ENCODE measurements around the gene NUDT19.
"Not testable (repeated sequence)": the region's sequence is repeated elsewhere in the genome, so short reads cannot be mapped to it uniquely, and the experiment has no call there.

Gene NUDT19

DNA sequence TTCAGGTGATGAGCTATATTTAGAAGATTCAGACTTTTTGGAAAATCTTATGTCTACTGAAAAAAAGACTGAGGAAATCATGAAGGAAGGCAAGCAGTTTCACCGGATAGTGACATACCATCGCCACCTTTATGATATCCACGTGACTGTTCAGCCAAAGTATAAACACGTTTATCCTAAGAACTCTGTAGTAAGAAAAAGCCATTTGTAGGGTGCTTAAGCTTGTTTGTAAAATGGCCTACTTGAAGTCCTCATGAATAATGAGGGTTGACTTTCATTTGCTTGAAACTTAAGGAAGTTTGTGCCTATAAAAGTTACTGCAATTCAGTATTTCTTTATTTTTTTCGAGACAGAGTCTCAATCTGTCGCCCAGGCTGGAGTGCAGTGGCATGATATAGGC is 20.1 kb downstream of the NUDT19 start:
- no peak for DNase-seq (ENCODE audit: low spot score)

DNA sequence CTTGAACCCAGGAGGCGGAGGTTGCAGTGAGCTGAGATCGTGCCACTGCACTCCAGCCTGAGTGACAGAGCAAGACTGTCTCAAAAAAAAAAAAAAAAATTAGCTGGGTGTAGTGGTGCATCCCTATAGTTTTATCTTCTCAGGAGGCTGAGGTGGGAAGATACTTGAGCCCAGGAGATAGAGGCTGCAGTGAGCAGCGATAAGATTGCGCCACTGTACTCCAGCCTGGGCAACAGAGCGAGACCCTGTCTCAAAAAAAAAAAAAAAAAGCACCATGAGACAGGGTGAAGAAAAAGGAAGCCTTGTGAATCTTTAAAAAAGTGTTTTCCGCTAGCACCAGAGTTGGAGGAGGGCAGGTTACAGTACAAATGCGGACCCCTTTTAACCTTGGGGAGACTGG is 24.6 kb downstream of the NUDT19 start:
- DNase-seq (ENCODE audit: low spot score): not testable (repeated sequence)

DNA sequence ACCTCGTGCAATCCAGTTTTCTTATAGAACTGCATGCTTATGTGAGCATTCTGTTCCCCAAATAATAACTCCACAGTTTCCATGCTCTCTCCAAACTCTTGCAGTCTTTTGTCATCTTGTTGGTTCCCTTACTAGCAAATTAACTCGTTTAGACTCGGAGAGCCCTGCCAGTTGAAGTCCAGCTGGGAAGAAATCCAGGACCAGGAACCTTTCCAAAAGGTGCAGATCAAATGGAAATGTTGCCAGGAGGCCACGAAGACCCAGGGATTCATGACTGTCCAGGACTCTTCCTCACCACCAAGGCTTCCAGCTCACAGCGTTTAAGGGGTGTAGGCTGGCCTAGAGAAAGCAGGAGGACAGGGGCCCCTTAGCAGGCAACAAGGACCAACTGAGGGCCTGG is 25.9 kb downstream of the NUDT19 start:
- no peak for DNase-seq (ENCODE audit: low spot score)

GRCh38 chr19:32718286-32718685 is 26.7 kb downstream of the NUDT19 start:
- no peak for DNase-seq (ENCODE audit: low spot score)

DNA sequence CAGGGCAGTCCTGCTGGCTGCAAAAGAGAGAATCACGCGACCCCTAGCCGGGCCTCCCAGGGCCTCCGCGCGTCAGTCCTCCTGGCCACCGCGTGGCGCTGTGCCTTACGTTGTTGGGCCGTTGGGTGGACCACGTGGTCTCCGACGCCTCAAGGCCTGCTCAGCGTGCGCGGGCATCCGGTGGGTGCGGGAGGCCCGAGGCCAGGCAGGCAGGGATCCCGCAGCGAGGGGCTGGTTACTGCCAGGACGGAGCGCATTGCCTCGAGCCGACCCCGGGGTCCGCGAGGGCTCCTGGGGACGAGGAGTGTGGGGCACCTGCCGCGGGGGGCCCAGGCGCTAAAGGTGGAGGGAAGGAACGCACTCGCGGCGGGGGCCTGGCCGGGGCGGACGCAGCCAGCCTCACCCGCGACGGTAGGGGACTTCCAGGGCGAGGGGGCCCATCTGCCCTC is 28.0 kb downstream of the NUDT19 start, which contains the start of gene TDRD12:
Gene TDRD12 (plus strand): TSS at position 157 of the 449 bp plus-strand sequence. CDS start 306 bp downstream, outside the sequence.
- no peak for DNase-seq (ENCODE audit: low spot score)

GRCh38 chr19:32720216-32720935 is 28.8 kb downstream of the NUDT19 start:
- no peak for DNase-seq (ENCODE audit: low spot score)

DNA sequence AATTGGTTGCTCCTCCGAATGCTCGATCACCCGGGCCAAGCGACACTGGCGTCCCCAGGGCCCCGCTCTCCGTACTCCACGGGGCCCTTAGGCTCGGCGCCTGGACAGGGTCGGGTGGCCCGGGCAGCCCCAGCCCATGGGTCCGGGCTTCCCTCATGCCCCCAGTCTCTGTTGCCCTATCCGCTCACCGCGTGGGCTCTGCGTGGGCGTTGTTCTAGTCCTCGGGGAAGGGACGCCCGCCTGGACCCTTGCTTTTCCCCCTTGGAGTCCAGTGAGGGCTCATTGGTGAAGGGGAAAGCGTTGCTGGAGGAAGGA is 29.3 kb downstream of the NUDT19 start:
- no peak for DNase-seq (ENCODE audit: low spot score)

GRCh38 chr19:32735936-32736335 is 44.3 kb downstream of the NUDT19 start:
- no peak for DNase-seq (ENCODE audit: low spot score)

- no peak for DNase-seq (ENCODE audit: low spot score)
Observed at GRCh38 chr19:32743021-32743420, 51.4 kb downstream of the NUDT19 start.

- DNase-seq (ENCODE audit: low spot score): no peak
Observed at GRCh38 chr19:32743447-32743846, 51.8 kb downstream of the NUDT19 start.

- DNase-seq (ENCODE audit: low spot score): no peak
Observed at GRCh38 chr19:32744555-32745325, 53.1 kb downstream of the NUDT19 start.

- not testable (repeated sequence) for DNase-seq (ENCODE audit: low spot score)
Observed at GRCh38 chr19:32745594-32746251, 54.1 kb downstream of the NUDT19 start.

GRCh38 chr19:32746631-32747196 is 55.1 kb downstream of the NUDT19 start:
- DNase-seq (ENCODE audit: low spot score): not testable (repeated sequence)

- DNase-seq (ENCODE audit: low spot score): no peak
Observed at GRCh38 chr19:32748497-32748896, 56.9 kb downstream of the NUDT19 start.

GRCh38 chr19:32748948-32749347 is 57.3 kb downstream of the NUDT19 start:
- DNase-seq (ENCODE audit: low spot score): no peak

GRCh38 chr19:32749361-32749760 is 57.7 kb downstream of the NUDT19 start:
- no peak for DNase-seq (ENCODE audit: low spot score)

DNA sequence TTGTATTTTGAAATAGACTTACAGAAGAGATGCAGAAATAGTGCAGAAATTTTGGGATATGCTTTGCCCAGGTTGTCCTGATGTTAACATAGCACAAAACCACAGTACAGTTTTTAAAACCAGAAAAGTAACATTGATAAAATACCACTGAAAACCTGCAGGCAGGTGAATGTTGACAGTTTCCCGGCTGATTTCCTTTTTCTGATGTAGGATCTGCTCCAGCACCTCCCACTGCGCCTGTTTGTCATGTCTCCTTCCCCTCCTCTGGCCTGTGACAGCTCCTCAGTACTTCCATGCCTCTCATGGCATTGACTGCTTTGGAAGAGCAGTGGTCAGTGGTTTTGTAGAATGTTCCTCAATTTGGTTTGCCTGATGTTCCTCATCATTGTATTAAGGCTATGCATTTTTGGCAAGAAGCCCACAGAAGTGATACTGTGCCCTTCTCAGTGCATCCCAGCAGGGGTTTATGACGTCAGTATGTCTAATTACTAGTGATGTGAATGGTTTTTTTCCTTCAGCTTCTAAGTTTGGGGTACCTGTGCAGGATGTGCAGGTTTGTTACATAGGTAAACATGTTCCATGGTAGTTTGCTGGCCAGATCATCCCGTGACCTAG is 58.9 kb downstream of the NUDT19 start:
- no peak for DNase-seq (ENCODE audit: low spot score)

- no peak for DNase-seq (ENCODE audit: low spot score)
Observed at GRCh38 chr19:32751066-32751465, 59.4 kb downstream of the NUDT19 start.

- no peak for DNase-seq (ENCODE audit: low spot score)
Observed at GRCh38 chr19:32757189-32757588, 65.6 kb downstream of the NUDT19 start.

Data from LoVo (cell line).